ENCODE measurements around the gene ITGB2.
A peak's percentile ranks its signal among the peaks of the same experiment; 100 is the strongest.

ITGB2 gene

DNA sequence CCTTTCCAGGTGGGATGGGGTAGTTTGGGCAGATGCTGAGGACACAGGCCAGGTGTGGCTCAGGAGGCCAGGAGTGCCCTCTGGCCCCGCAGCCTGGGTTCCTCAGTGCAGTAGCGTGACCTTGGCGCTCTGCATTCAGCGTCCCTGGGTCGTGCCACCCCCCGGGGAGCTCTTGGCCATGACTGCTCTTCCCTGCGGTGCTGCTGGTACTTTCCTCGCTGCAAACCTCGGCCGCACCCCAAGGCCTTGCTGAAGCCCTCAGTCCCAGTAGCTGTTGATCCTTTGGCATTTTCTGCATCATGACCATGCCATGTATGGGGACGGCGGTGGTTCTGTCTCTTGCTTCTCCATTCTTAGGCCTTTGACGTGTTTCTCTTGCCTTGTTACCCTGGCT is 32.9 kb upstream of the ITGB2 start:
- TF ChIP-seq, protein P1, sequence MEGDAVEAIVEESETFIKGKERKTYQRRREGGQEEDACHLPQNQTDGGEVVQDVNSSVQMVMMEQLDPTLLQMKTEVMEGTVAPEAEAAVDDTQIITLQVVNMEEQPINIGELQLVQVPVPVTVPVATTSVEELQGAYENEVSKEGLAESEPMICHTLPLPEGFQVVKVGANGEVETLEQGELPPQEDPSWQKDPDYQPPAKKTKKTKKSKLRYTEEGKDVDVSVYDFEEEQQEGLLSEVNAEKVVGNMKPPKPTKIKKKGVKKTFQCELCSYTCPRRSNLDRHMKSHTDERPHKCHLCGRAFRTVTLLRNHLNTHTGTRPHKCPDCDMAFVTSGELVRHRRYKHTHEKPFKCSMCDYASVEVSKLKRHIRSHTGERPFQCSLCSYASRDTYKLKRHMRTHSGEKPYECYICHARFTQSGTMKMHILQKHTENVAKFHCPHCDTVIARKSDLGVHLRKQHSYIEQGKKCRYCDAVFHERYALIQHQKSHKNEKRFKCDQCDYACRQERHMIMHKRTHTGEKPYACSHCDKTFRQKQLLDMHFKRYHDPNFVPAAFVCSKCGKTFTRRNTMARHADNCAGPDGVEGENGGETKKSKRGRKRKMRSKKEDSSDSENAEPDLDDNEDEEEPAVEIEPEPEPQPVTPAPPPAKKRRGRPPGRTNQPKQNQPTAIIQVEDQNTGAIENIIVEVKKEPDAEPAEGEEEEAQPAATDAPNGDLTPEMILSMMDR (IDR thresholded peaks at IDR 0.05; ENCODE audit: extremely low read depth, missing control alignments) = no peak
- no peak for DNase-seq (ENCODE audit: low spot score)

- TF ChIP-seq, protein P1 (IDR thresholded peaks at IDR 0.05; ENCODE audit: extremely low read depth, missing control alignments) = no peak
Observed at GRCh38 chr21:44952929-44953627, 32.4 kb upstream of the ITGB2 start.

GRCh38 chr21:44952116-44952928 is 31.6 kb upstream of the ITGB2 start:
- no peak for DNase-seq (ENCODE audit: low spot score)
- TF ChIP-seq, protein P1 (IDR thresholded peaks at IDR 0.05; ENCODE audit: extremely low read depth, missing control alignments) = no peak

More at GRCh38 chr21:44952929-44953627, 32.4 kb upstream of the ITGB2 start:
- no peak for DNase-seq (ENCODE audit: low spot score)

GRCh38 chr21:44951186-44951915 is 30.7 kb upstream of the ITGB2 start:
- TF ChIP-seq, protein P1 (IDR thresholded peaks at IDR 0.05; ENCODE audit: extremely low read depth, missing control alignments) = no peak
- DNase-seq (ENCODE audit: low spot score) = no peak

DNA sequence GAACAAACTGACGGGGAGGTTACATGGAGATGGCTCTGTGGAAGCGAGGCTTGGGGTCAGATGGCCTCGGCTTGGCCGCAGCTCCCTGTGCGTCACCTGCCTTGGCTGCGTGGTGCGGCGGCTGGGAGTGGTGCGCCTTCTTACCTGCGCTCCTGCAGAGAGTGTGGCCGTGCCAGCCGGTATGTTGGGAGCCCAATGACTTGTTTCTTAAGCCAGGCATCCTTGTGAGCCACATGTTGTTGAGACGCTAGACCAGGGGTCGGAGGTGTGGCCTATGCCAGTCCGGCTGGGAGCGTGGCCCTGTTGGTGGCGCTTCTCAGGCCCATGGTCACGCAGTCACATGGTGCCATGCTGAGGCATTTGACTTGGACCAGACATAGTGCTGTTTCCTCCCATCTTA is 29.7 kb upstream of the ITGB2 start:
- DNase-seq (ENCODE audit: low spot score) = no peak
- TF ChIP-seq, protein P1 (IDR thresholded peaks at IDR 0.05; ENCODE audit: extremely low read depth, missing control alignments) = no peak

DNA sequence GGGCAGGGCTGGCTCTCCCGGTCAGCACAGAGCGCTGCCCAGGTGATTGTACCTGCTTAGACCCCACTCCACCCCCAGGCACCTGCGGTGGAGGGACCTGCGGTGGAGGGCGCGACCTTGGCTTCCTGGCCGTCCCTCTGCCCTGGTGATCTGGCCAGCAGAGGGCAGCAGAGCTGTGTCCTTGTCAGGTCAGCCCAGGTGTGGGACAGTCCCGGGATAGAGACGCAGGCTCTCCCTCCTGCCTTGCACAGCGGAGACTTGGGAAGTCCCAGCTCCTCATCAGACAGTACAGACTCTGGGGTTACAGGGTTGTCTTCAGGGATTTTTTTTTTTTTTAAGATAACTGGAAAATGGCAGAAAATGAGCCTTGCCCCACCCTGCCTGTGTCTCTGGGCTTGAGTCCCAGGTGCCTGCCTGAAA is 29.1 kb upstream of the ITGB2 start:
- TF ChIP-seq, protein P1 (IDR thresholded peaks at IDR 0.05; ENCODE audit: extremely low read depth, missing control alignments) = peak; percentile 93
- peak; percentile 94 for DNase-seq (ENCODE audit: low spot score)

Data from GM20000 (cell line).